Measurements from ENCODE around the gene SLC18A2.
A peak's percentile ranks its signal among the peaks of the same experiment; 100 is the strongest.
"Not testable (repeated sequence)": the region's sequence is repeated elsewhere in the genome, so short reads cannot be mapped to it uniquely, and the experiment has no call there.

Gene SLC18A2

GRCh38 chr10:117240621-117241529 is at the start of gene SLC18A2:
TSS of gene SLC18A2 (plus strand) at chr10:117241114. CDS start at chr10:117241694, 580 bp downstream.
- DNase-seq, result no peak

- no peak for DNase-seq
Measured at GRCh38 chr10:117197189-117197588, 43.7 kb upstream of the SLC18A2 start, which contains the start of gene KCNK18. TSS of gene KCNK18 (plus strand) at chr10:117197489. CDS start at chr10:117197489, 0 bp downstream.

GRCh38 chr10:117198088-117198487 is 42.8 kb upstream of the SLC18A2 start:
- no peak for DNase-seq

GRCh38 chr10:117201826-117202225 is 39.1 kb upstream of the SLC18A2 start:
- DNase-seq, result no peak

DNA sequence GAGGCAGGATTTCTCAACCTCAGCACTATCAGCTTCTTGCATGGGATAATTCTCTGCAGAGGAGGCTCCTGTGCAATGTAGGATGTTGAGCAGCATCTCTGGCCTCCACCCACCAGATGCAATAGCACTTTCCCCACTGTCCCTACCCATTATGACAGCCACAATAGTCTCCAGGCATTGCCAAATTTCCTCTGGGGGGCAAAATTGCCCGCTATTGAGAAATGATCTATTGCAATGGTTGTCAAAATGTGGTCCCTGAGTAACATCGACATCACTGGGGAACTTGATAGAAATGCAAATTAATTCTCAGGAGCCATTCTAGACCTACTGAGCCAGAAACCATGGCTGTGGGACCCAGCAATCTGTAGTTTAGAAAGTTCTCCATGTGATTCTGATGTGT is 36.6 kb upstream of the SLC18A2 start:
- DNase-seq, result no peak

- DNase-seq, result no peak
Measured at GRCh38 chr10:117212176-117212575, 28.7 kb upstream of the SLC18A2 start.

- no peak for DNase-seq
Measured at GRCh38 chr10:117214401-117214800, 26.5 kb upstream of the SLC18A2 start.

- DNase-seq, result no peak
Measured at GRCh38 chr10:117215079-117215478, 25.8 kb upstream of the SLC18A2 start.

GRCh38 chr10:117216028-117216427 is 24.9 kb upstream of the SLC18A2 start:
- DNase-seq, result no peak

- peak; percentile 69 for DNase-seq
Measured at GRCh38 chr10:117216611-117217195, 24.2 kb upstream of the SLC18A2 start.

DNA sequence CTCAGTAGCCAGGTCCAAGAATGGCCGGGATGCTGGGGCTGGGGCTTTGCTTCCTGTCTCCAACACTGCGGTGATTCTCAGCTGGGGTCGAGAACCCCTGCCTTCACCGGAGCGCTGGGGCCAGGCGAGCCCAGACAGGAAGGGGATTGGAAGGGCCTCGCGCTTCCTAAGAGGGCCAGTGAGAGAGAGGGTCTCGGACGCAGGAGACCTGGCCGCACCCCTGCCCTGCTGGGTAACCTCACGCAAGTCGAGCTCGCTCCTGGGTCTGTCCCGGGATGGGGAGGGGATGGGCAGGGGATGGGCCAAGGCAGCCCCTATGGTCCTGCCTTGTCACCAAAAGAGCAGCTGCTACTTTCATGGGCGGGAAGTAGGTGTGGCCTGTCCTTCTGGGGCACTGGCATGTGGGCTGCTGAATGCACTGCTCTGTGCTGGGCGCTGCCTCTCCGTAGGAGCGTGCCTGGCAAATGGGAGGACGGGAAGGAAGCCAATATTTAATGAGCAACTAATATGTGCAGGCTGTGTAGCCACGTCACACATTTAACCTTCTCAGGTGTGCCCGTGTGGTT is 23.6 kb upstream of the SLC18A2 start:
- DNase-seq, result no peak

DNA sequence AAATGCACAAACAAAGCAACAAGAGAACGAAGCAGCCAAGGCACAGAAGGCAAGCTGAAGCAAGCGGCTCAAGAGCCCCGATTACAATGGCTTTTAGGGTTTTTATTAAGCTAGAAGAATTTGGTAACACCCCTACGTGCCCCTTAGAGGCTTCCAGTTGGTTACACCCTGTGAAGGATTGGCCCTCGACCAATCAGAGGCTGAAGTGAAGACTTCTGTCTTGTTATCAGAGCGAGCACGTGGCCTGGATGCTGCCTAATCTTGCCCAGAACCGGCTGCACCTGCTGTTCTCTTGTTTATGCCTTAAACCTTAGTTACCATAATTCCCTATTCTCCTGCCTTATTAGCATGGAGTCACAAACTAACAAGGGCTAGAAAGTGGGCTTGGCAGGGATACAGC is 22.3 kb upstream of the SLC18A2 start:
- DNase-seq, result no peak

- peak; percentile 67 for DNase-seq
Measured at GRCh38 chr10:117221156-117221711, 19.7 kb upstream of the SLC18A2 start.

- no peak for DNase-seq
Measured at GRCh38 chr10:117222552-117222951, 18.4 kb upstream of the SLC18A2 start.

DNA sequence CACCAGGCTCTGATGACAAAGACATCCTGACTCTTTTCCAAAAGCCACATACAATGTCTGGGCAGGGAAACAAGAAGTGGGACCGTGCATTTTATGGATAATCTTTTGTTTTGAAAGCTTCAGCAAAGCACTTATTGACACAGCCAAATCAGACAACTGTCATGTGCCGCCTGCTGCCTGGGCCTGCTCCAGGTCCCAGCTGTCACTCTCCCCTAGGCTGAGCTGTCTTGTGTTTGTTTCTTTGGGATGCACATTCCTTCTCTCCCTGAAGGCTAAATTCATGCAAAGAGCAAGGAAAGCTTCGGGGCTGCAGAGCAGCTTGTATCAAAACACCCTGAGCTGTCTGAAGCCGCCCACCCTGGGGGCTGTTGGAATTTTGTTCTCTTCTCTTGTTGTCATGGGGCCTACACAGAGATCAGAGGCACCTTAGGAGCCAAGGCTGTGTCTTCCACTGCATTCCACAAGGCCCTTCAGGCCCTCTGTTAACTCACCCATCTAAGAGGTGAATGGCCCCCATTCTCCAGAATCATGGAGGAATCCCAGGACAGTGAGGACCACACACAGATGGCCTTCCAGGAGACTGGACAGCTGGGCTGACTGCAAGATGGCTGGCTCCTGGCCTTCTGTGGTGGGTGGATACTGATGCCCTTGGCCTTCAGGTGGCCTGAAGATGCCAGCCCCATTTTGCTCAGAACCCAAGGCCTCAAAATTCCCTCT is 17.8 kb upstream of the SLC18A2 start:
- no peak for DNase-seq

DNA sequence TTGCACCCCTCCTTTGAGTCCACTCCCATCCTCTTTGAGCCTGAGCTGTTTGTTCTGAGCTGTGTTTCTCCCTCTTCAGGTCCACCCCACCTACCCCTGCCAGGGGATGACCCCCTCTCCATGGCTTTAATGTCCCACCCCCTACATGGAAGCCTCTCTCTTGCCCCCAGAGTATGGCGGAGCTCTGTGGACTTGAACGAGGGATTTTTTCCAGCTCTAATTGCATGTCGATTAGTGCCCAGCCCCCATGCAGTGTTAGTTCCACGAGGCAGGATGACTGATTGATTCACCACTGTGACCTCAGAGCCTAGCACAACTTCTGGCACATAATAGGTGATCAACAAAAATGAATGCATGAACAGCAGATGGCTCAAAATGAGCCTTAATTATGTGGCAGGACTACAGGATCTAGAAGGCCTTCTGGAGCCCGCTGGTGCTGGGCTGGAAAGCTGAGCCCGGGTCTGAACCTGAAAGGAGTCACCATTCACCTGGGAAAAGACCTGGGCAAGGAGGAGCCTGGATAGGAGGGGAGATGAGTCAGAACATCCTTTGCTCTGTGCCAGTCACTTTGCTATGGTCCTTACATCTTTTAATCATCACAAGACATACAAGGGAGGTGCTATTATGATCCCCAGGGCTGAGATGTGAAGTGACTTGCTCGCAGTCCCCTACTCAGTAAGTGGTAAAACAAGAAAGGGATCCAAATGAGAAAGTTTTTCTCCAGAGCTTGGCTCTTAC is 17.1 kb upstream of the SLC18A2 start:
- DNase-seq, result no peak

DNA sequence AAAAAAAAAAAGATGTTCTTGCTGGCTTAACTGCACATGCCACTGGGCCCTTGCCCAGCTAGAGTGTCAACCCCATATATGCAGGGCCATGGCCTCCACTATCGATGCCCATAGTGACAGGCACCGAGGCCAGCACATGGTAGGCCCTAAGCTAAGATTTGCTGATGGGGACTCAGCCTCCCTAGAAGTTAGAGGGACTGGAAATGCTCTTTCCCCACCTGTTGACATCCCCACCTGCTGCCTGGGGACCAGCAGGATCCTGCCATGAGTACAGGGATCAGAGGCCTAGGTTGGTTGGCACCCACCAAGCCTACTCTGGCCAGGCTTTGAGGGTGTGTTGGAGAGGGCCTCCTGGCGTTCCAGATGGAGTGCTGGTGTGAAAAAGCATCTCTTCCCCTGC is 16.0 kb upstream of the SLC18A2 start:
- DNase-seq, result no peak

DNA sequence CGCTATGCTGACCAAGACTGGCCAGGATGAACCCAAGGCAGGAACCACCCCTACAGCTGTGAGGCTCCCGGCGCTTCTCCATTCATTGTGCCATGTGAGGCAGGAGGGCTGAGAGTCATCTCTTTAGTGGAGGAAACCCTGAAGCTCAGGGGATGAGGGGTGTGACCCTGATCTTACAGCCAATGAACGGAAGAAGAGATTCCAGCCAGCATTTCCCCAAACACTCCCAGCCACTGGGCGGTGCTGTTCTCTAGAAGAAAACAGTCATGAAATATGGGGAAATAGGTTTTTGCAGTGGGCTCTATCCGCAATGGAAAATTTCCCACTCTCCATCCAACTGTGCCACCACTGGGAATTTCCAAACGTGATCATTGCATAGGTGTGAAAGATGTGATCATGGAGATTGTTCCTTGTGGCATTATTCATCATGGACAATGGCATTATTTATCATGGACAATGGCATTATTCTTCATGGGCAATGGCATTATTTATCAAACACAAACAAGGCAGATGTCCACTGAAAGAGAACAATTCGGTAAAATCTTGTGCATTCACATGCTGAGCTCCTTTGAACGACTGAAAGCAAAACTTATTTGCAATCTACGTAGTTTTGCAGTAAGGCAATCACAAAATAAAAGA is 14.0 kb upstream of the SLC18A2 start:
- DNase-seq, result no peak

GRCh38 chr10:117228210-117228609 is 12.7 kb upstream of the SLC18A2 start:
- DNase-seq, result no peak

GRCh38 chr10:117230107-117230506 is 10.8 kb upstream of the SLC18A2 start:
- not testable (repeated sequence) for DNase-seq

- no peak for DNase-seq
Measured at GRCh38 chr10:117237401-117237991, 3.4 kb upstream of the SLC18A2 start.

All from T1000 (cell line).